ENCODE measurements around the gene SLC29A3. TPM values are rescaled to one million over a fixed set of nuclear protein-coding genes. Genes with fewer than 3 reads are reported as not detected.

SLC29A3 gene
- total and polyA plus RNA-seq, 2 of the 8 experiments (the other 6 are each of a cell fraction or from before 2014, with no cell fraction given) = 14.0 to 24.6 TPM

- no peak for TF ChIP-seq CREB1 (IDR thresholded peaks at IDR 0.05)
- no peak for TF ChIP-seq CBX5 (IDR thresholded peaks at IDR 0.05; ENCODE audit: low read depth, low read length)
- TF ChIP-seq JUND (IDR thresholded peaks at IDR 0.05; ENCODE audit: low read length) = no peak
- no peak for TF ChIP-seq RBBP5 (IDR thresholded peaks at IDR 0.05; ENCODE audit: borderline replicate concordance, low read depth, low read length)
- no peak for TF ChIP-seq POLR2AphosphoS5 (IDR thresholded peaks at IDR 0.05; ENCODE audit: low read depth, low read length)
- no peak for TF ChIP-seq GABPA (IDR thresholded peaks at IDR 0.05; ENCODE audit: borderline replicate concordance, insufficient read depth, low read length)
- TF ChIP-seq TBP (IDR thresholded peaks at IDR 0.05; ENCODE audit: low read depth, low read length) = no peak
- no peak for TF ChIP-seq TCF12 (IDR thresholded peaks at IDR 0.05; ENCODE audit: low read depth, low read length)
These were observed 77.7 kb downstream of the SLC29A3 start, which contains the start of gene CDH23 (continued) for GRCh38 chr10:71396711-71397295.

All from H1 (cell line).